HCT116 (cell line): Measurements from ENCODE around the gene ETNK1. TPM values are rescaled to one million over a fixed set of nuclear protein-coding genes. Genes with fewer than 3 reads are reported as not detected.
A peak's percentile ranks its signal among the peaks of the same experiment; 100 is the strongest.

Experiments
- ATAC-seq: fragments of 200-7000 bp; cut with Tn5 transposase; 2 replicates; pipeline ENCODE4 v1.9.1; 2020; ENCODE audit warnings: mild to moderate bottlenecking, moderate library complexity
- BruUV-seq: library from RNA; stranded (reverse); fragments of 400-500 nt; replicated peaks from 2 replicates; lab custom pipeline; 2021; lab: Mats Ljungman, UMichigan
- CTCF ChIA-PET: fragments of 300-600 bp; sonication (Branson Sonifier 250); formaldehyde crosslinking; loops from one replicate; lab custom pipeline; 2021; ENCODE audit warnings: antibody characterized with exemption; lab: Charles Lee
- POLR2A ChIA-PET: fragments of 300-600, 350-600 bp; sonication (Branson Sonifier 250); formaldehyde crosslinking; loops from one replicate; lab custom pipeline; 2021; ENCODE audit warnings: antibody characterized with exemption; lab: Charles Lee
- RAD21 ChIA-PET, 2 experiments: fragments of 300-600 bp; sonication (Branson Sonifier 250); formaldehyde crosslinking; loops; one replicate each; lab custom pipeline; 2023; ENCODE audit warnings: low total read pairs in 2 of 2; ENCODE audit not compliant: uncharacterized antibody in 2 of 2, unreplicated experiment in 2 of 2, low non-redundant PET in 1 of 2; lab: Charles Lee
- DNase-seq: peaks from one replicate; pipeline ENCODE4 v3.0.0-alpha.2; 2010; ENCODE audit warnings: low read depth, low spot score
- H2AFZ ChIP-seq: fragments of 200-600 bp; shearing (Covaris generic), sonication (generic); 2 replicates; pipeline ENCODE4 v1.6.1; 2017; ENCODE audit warnings: low read depth, mixed run types, mixed read lengths, antibody characterized with exemption, low read length; ENCODE audit not compliant: poor library complexity, severe bottlenecking
- H3K27ac ChIP-seq: 2 replicates; pipeline ENCODE4 v1.5.1; 2012; ENCODE audit warnings: low read depth, low read length
- H3K27me3 ChIP-seq: fragments of 200-600 bp; sonication (generic); 2 replicates; pipeline ENCODE4 v1.6.1; 2016; ENCODE audit warnings: mixed run types, low read length, mixed read lengths; ENCODE audit not compliant: insufficient read depth
- H3K36me3 ChIP-seq, 2 experiments: fragments of 200-500 bp in 1 of 2; fragments of 200-600 bp in 1 of 2; sonication (Bioruptor generic) in 1 of 2; sonication (generic) in 1 of 2; 2 replicates each; pipeline versions ENCODE4 v1.5.1 to v1.6.1; 2014 to 2016; ENCODE audit warnings: low read length in 2 of 2, inconsistent platforms in 1 of 2, mixed read lengths in 1 of 2, mixed run types in 1 of 2; ENCODE audit not compliant: insufficient read depth in 2 of 2, control insufficient read depth in 1 of 2
- H3K4me1 ChIP-seq, 2 experiments: fragments of 200-600 bp in 1 of 2; sonication (generic) in 1 of 2; 2 replicates each; pipeline versions ENCODE4 v1.5.1 to v1.6.1; 2012 to 2017; ENCODE audit warnings: low read length in 2 of 2, inconsistent platforms in 1 of 2, mild to moderate bottlenecking in 1 of 2, mixed read lengths in 1 of 2, mixed run types in 1 of 2, moderate library complexity in 1 of 2; ENCODE audit not compliant: insufficient read depth in 2 of 2, control insufficient read depth in 1 of 2
- H3K4me2 ChIP-seq: fragments of 200-600 bp; sonication (generic); 2 replicates; pipeline ENCODE4 v1.6.1; 2017; ENCODE audit warnings: mixed run types, low read length, mixed read lengths
- H3K4me3 ChIP-seq, 2 experiments: fragments of 200-600 bp in 1 of 2; sonication (generic) in 1 of 2; replicated peaks in 1 of 2; 2 replicates each; pipeline ENCODE4 v1.5.1; 2011 to 2016; ENCODE audit warnings: low read length in 2 of 2, control low read depth in 1 of 2, low read depth in 1 of 2, mild to moderate bottlenecking in 1 of 2, mixed read lengths in 1 of 2, mixed run types in 1 of 2
- H3K79me2 ChIP-seq: fragments of 200-600 bp; sonication (generic); 2 replicates; pipeline ENCODE4 v1.6.1; 2017; ENCODE audit warnings: mild to moderate bottlenecking, mixed run types, low read length, moderate library complexity, mixed read lengths; ENCODE audit not compliant: insufficient read depth
- H3K9ac ChIP-seq: fragments of 200-600 bp; sonication (generic); 2 replicates; pipeline ENCODE4 v1.6.1; 2016; ENCODE audit warnings: low read length, mixed read lengths
- H3K9me2 ChIP-seq: fragments of 200-600 bp; sonication (generic), shearing (Covaris generic); 2 replicates; pipeline ENCODE4 v1.6.1; 2017; ENCODE audit warnings: mixed run types, mild to moderate bottlenecking, moderate library complexity; ENCODE audit not compliant: insufficient read depth
- H3K9me3 ChIP-seq, 2 experiments: fragments of 200-500 bp in 1 of 2; fragments of 200-600 bp in 1 of 2; sonication (Bioruptor generic) in 1 of 2; sonication (generic) in 1 of 2; 2 replicates each; pipeline ENCODE4 v1.6.1; 2014 to 2017; ENCODE audit warnings: low read length in 2 of 2, mixed read lengths in 2 of 2, inconsistent platforms in 1 of 2, low read depth in 1 of 2, mild to moderate bottlenecking in 1 of 2, mixed run types in 1 of 2, moderate library complexity in 1 of 2; ENCODE audit not compliant: control insufficient read depth in 1 of 2, insufficient read depth in 1 of 2
- H4K20me1 ChIP-seq: fragments of 200-600 bp; sonication (generic), shearing (Covaris generic); 2 replicates; pipeline ENCODE4 v1.6.1; 2017; ENCODE audit warnings: mixed run types, mild to moderate bottlenecking, moderate library complexity; ENCODE audit not compliant: insufficient read depth
- ATF3 ChIP-seq: IDR thresholded peaks from 2 replicates; pipeline ENCODE4 v1.6.1; 2012
- CBX3 ChIP-seq: IDR thresholded peaks from 2 replicates; pipeline ENCODE4 v1.6.1; 2012; ENCODE audit warnings: low read depth
- CEBPB ChIP-seq: IDR thresholded peaks from 2 replicates; pipeline ENCODE4 v1.6.1; 2012; ENCODE audit warnings: low read depth
- CTCF ChIP-seq, 3 experiments: fragments of 200-600 bp in 1 of 3; sonication (generic) in 1 of 3; IDR thresholded peaks in 2 of 3; conservative IDR thresholded peaks in 1 of 3; 2 replicates each; pipeline ENCODE4 v1.5.1; 2012 to 2017; ENCODE audit warnings: low read depth in 2 of 3, low read length in 2 of 3, antibody characterized with exemption in 1 of 3, borderline replicate concordance in 1 of 3, control low read depth in 1 of 3, mild to moderate bottlenecking in 1 of 3, mixed read lengths in 1 of 3, mixed run types in 1 of 3, moderate library complexity in 1 of 3; ENCODE audit not compliant: insufficient read depth in 1 of 3
- EGR1 ChIP-seq: IDR thresholded peaks from 2 replicates; pipeline ENCODE4 v1.6.1; 2012; ENCODE audit warnings: low read depth
- EZH2 ChIP-seq: fragments of 200-600 bp; sonication (generic); IDR thresholded peaks from 2 replicates; pipeline ENCODE4 v1.6.1; 2017; ENCODE audit warnings: antibody characterized with exemption, mixed run types
- EZH2phosphoT487 ChIP-seq: fragments of 200-600 bp; IDR thresholded peaks from 2 replicates; pipeline ENCODE4 v1.6.1; 2018; ENCODE audit warnings: antibody characterized with exemption, borderline replicate concordance
- FOSL1 ChIP-seq: IDR thresholded peaks from 2 replicates; pipeline ENCODE4 v1.6.1; 2012; ENCODE audit warnings: low read depth
- JUND ChIP-seq: IDR thresholded peaks from 2 replicates; pipeline ENCODE4 v1.6.1; 2012
- POLR2A ChIP-seq: IDR thresholded peaks from 2 replicates; pipeline ENCODE4 v1.7.0; 2011; ENCODE audit warnings: borderline replicate concordance; ENCODE audit not compliant: insufficient read depth, insufficient read length; ENCODE audit errors: extremely low read depth
- POLR2AphosphoS5 ChIP-seq: IDR thresholded peaks from 2 replicates; pipeline ENCODE4 v1.6.1; 2011; ENCODE audit warnings: mild to moderate bottlenecking, low read depth, low read length, moderate library complexity
- SIN3A ChIP-seq: IDR thresholded peaks from 2 replicates; pipeline ENCODE4 v1.6.1; 2012; ENCODE audit warnings: low read depth
- SRF ChIP-seq: IDR thresholded peaks from 2 replicates; pipeline ENCODE4 v1.6.1; 2012; ENCODE audit warnings: low read depth
- TCF7L2 ChIP-seq: IDR thresholded peaks from 2 replicates; pipeline ENCODE4 v1.7.0; 2011; ENCODE audit warnings: borderline replicate concordance, inconsistent platforms; ENCODE audit not compliant: insufficient read depth, insufficient read length; ENCODE audit errors: extremely low read depth
- ZFX ChIP-seq: fragments of 450-650 bp; IDR thresholded peaks from 2 replicates; pipeline ENCODE4 v1.6.1; 2017
- ZNF274 ChIP-seq: fragments of 200-500 bp; sonication (Bioruptor generic); IDR thresholded peaks from 2 replicates; pipeline ENCODE4 v1.6.1; 2014; ENCODE audit warnings: mild to moderate bottlenecking, low read depth, low read length, inconsistent platforms
- intact Hi-C: fragments of 100-400 bp; cut with micrococcal nuclease; formaldehyde crosslinking; loops from 2 replicates; pipeline ENCODE4 v1.10.0; 2022
- total RNA-seq: library from RNA; stranded (reverse); gene quantifications from one replicate; pipeline ENCODE4 v1.2.1, GENCODE V29; 2021; ENCODE audit not compliant: unreplicated experiment
- TF ChIP-seq, protein P1 (sequence below): IDR thresholded peaks from 2 replicates; pipeline ENCODE4 v1.6.1; 2012; ENCODE audit warnings: low read depth

Gene ETNK1
- total RNA-seq, 1 experiment from 2014 or later: 83.6 TPM

DNA sequence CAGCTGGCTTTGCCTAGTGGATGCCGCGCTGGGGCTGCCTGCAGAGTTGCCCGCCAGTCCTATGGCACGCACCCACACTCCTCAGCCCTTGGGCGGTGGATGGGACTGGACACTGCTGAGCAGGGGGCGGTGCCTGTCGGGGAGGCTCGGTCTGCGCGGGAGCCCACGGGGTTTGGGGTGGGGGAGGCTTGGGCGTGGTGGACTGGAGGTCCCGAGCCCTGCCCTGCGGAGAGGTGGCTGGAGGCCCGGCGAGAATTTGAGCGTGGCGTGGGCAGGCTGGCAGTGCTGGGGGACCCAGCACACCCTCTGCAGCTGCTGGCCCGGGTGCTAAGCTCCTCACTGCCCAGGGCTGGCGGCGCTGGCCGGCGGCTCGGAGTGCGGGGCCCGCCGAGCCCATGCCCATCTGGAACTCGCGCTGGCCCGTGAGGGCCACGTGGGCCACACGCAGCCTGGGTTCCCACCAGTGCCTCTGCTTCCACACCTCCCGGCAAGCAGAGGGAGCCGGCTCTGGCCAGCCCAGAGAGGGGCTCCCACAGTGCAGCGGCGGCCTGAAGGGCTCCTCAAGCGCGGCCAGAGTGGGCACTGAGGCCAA lies 68.1 kb downstream of the ETNK1 start:
- Histone ChIP-seq H3K4me1 (no peaks in the 10 kb centered on the region), H3K4me2 (no peak overlapping the region), H3K79me2 (no peaks in the 10 kb centered on the region), H3K9me3 (no peaks in the 10 kb centered on the region), H4K20me1 (no peaks in the 10 kb centered on the region), H2AFZ (no peak overlapping the region), H3K9ac (no peak overlapping the region), H3K36me3 (no peaks in the 10 kb centered on the region), H3K4me3 (no peak overlapping the region), H3K27ac (no peak overlapping the region), H3K27me3 (no peaks in the 10 kb centered on the region), H3K9me2 (no peaks in the 10 kb centered on the region)
- ChIA-PET CTCF (no interaction called here), RAD21 (no interaction called here), POLR2A (no interaction called here)
- no peak for TF ChIP-seq EGR1
- TF ChIP-seq JUND: no peak
- no peak for TF ChIP-seq EZH2phosphoT487
- TF ChIP-seq CBX3: no peak
- no peak for TF ChIP-seq CEBPB
- DNase-seq (no peak), ATAC-seq (peak; percentile 58)
- no TSS peak for BruUV-seq
- intact Hi-C loops: no loop called here

GRCh38 chr12:22698576-22698975 lies 73.6 kb downstream of the ETNK1 start:
- Histone ChIP-seq H3K27me3 (no peaks in the 10 kb centered on the region), H3K9me2 (no peaks in the 10 kb centered on the region), H3K9me3 (no peaks in the 10 kb centered on the region), H3K4me1 (no peaks in the 10 kb centered on the region), H3K36me3 (no peaks in the 10 kb centered on the region), H3K79me2 (no peaks in the 10 kb centered on the region), H3K27ac (no peak overlapping the region), H3K4me2 (no peak overlapping the region), H3K4me3 (no peak overlapping the region), H2AFZ (no peak overlapping the region), H3K9ac (no peak overlapping the region), H4K20me1 (no peaks in the 10 kb centered on the region)
- BruUV-seq: no TSS peak
- ChIA-PET CTCF (no interaction called here), RAD21 (no interaction called here), POLR2A (no interaction called here)
- intact Hi-C loops: no loop called here
- no peak for TF ChIP-seq ZFX
- no peak for TF ChIP-seq EGR1
- TF ChIP-seq POLR2AphosphoS5: no peak
- TF ChIP-seq FOSL1: no peak
- TF ChIP-seq ZNF274: no peak
- TF ChIP-seq TCF7L2: no peak
- TF ChIP-seq, protein P1, sequence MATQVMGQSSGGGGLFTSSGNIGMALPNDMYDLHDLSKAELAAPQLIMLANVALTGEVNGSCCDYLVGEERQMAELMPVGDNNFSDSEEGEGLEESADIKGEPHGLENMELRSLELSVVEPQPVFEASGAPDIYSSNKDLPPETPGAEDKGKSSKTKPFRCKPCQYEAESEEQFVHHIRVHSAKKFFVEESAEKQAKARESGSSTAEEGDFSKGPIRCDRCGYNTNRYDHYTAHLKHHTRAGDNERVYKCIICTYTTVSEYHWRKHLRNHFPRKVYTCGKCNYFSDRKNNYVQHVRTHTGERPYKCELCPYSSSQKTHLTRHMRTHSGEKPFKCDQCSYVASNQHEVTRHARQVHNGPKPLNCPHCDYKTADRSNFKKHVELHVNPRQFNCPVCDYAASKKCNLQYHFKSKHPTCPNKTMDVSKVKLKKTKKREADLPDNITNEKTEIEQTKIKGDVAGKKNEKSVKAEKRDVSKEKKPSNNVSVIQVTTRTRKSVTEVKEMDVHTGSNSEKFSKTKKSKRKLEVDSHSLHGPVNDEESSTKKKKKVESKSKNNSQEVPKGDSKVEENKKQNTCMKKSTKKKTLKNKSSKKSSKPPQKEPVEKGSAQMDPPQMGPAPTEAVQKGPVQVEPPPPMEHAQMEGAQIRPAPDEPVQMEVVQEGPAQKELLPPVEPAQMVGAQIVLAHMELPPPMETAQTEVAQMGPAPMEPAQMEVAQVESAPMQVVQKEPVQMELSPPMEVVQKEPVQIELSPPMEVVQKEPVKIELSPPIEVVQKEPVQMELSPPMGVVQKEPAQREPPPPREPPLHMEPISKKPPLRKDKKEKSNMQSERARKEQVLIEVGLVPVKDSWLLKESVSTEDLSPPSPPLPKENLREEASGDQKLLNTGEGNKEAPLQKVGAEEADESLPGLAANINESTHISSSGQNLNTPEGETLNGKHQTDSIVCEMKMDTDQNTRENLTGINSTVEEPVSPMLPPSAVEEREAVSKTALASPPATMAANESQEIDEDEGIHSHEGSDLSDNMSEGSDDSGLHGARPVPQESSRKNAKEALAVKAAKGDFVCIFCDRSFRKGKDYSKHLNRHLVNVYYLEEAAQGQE: no peak
- no peak for TF ChIP-seq SIN3A
- TF ChIP-seq EZH2phosphoT487: no peak
- TF ChIP-seq POLR2A: no peak
- TF ChIP-seq CTCF (IDR thresholded peaks at IDR 0.05 in 2 of 3, conservative IDR thresholded peaks at IDR 0.05 in 1 of 3; ENCODE audit: borderline replicate concordance in 1 of 3, insufficient read depth in 1 of 3, low read depth in 2 of 3, low read length in 2 of 3): no peak
- no peak for TF ChIP-seq CEBPB
- no peak for TF ChIP-seq SRF
- no peak for TF ChIP-seq EZH2
- TF ChIP-seq ATF3: no peak
- ATAC-seq (no peak), DNase-seq (no peak)
